Esophagus squamous epithelium (tissue), 5 donors: ENCODE measurements around the gene SLC12A4. TPM values are rescaled to one million over a fixed set of nuclear protein-coding genes. Genes with fewer than 3 reads are reported as not detected.

Source experiments
- DNase-seq: peaks from one replicate; lab custom pipeline; 2025; lab: John Stamatoyannopoulos, UW
- H3K27ac ChIP-seq, 4 donors: fragments of 200-600 bp; sonication (generic); one replicate each; pipeline ENCODE4 v1.5.1; 2016 to 2019; ENCODE audit warnings: mild to moderate bottlenecking in 1 of 4
- H3K27me3 ChIP-seq, 4 donors: fragments of 200-600 bp; sonication (generic); 1 replicate in 3 of 4; 2 replicates in 1 of 4; pipeline versions ENCODE4 v1.5.1 to v1.6.0; 2017 to 2021; ENCODE audit warnings: antibody characterized with exemption in 1 of 4
- H3K36me3 ChIP-seq, 3 donors: fragments of 200-600 bp; sonication (generic); one replicate each; pipeline ENCODE4 v1.5.1; 2016 to 2019
- H3K4me1 ChIP-seq, 3 donors: fragments of 200-600 bp; sonication (generic); one replicate each; pipeline ENCODE4 v1.5.1; 2017 to 2019
- H3K4me3 ChIP-seq, 4 donors: fragments of 200-600 bp; sonication (generic); 1 replicate in 3 of 4; 2 replicates in 1 of 4; pipeline ENCODE4 v1.5.1; 2016 to 2019; ENCODE audit warnings: mild to moderate bottlenecking in 2 of 4, moderate library complexity in 1 of 4
- H3K9me3 ChIP-seq, 3 donors: fragments of 200-600 bp; sonication (generic); one replicate each; pipeline ENCODE4 v1.5.1; 2016 to 2019
- CTCF ChIP-seq, 6 experiments: fragments of 450-650 bp in 4 of 6; fragments of 200-600 bp in 2 of 6; sonication (generic) in 2 of 6; IDR thresholded peaks; one replicate each; pipeline ENCODE4 v1.5.1; 2016 to 2019; ENCODE audit warnings: antibody characterized with exemption in 6 of 6, mild to moderate bottlenecking in 4 of 6, moderate library complexity in 4 of 6
- POLR2A ChIP-seq, 4 donors: fragments of 450-650 bp; IDR thresholded peaks; one replicate each; pipeline ENCODE4 v1.6.1; 2017; ENCODE audit warnings: antibody characterized with exemption in 4 of 4, mild to moderate bottlenecking in 4 of 4, moderate library complexity in 3 of 4
- WGBS, 2 donors: methylation state at CpG; one replicate each; pipeline ENCODE4 v1.1.5; 2018; 5-methylcytosine and 5-hydroxymethylcytosine counted together
- intact Hi-C: fragments of 100-400 bp; cut with DNase I; formaldehyde crosslinking; loops from one replicate; pipeline ENCODE4 v1.15.0; 2022
- total RNA-seq, 4 donors: library from RNA; depleted of rRNA; stranded (reverse); fragments of >200 nt; gene quantifications; one replicate each; pipeline ENCODE4 v1.1.0, GENCODE V29; 2016
- donor health status: DM: yes; HTN: yes; CAD: no.

The SLC12A4 gene
- total RNA-seq, 4 donors from 2014 or later = 7.4 to 29.8 (median 18.2) TPM

- Histone ChIP-seq H3K4me1 (peaks cover 9 to 78% (median 17%) of the 10 kb centered on the region in 3 donors), H3K9me3 (no peaks in the 10 kb centered on the region), H3K27ac (peak overlapping the region in 2 of 4 donors; percentile 6 to 32), H3K36me3 (peaks cover 0 to 49% (median 5%) of the 10 kb centered on the region in 3 donors), H3K4me3 (no peak overlapping the region), H3K27me3 (no peaks in the 10 kb centered on the region)
- no peak for TF ChIP-seq POLR2A (IDR thresholded peaks at IDR 0.05)
- peak in 2 of 6 experiments; percentile 14 to 19 for TF ChIP-seq CTCF (IDR thresholded peaks at IDR 0.05)
- 30 to 61% methylated on average over 2 to 3 of the region's 8 CpGs for WGBS, 2 donors
- DNase-seq = no peak
- intact Hi-C loops = loop anchor here (5.0 kb wide), 1 partner anchor 40 kb away; the partner anchor contains the start of gene NRN1L
Measured at GRCh38 chr16:67922740-67923139, 45.7 kb downstream of the SLC12A4 start.

- intact Hi-C loops = loop anchor here (5.0 kb wide), 1 partner anchor 40 kb away; the partner anchor contains the start of gene NRN1L
- peak overlapping the region in 1 of 4 donors; percentile 32 for H3K27ac ChIP-seq
- TF ChIP-seq POLR2A (IDR thresholded peaks at IDR 0.05) (no peak), CTCF (IDR thresholded peaks at IDR 0.05) (no peak)
- WGBS, 2 donors = 50 to 64% methylated on average over 3 to 5 of the region's 5 CpGs
- peaks cover 0 to 49% (median under 1%) of the 10 kb centered on the region in 3 donors for H3K36me3 ChIP-seq
- H3K4me3 ChIP-seq = no peak overlapping the region
- no peaks in the 10 kb centered on the region for H3K27me3 ChIP-seq
- peaks cover 9 to 84% (median 21%) of the 10 kb centered on the region in 3 donors for H3K4me1 ChIP-seq
- DNase-seq = no peak
- H3K9me3 ChIP-seq = no peaks in the 10 kb centered on the region
Measured at GRCh38 chr16:67922221-67922620, 46.2 kb downstream of the SLC12A4 start.

GRCh38 chr16:67919622-67920221 is 48.7 kb downstream of the SLC12A4 start:
- intact Hi-C loops = loop anchor here (5.0 kb wide), 1 partner anchor 37 kb away; the partner anchor contains the start of gene NRN1L
- H3K27ac ChIP-seq = peak overlapping the region in 3 of 4 donors; percentile 12 to 34 (median 13)
- no peaks in the 10 kb centered on the region for H3K9me3 ChIP-seq
- H3K27me3 ChIP-seq = no peaks in the 10 kb centered on the region
- no peak for DNase-seq
- H3K4me1 ChIP-seq = peaks cover 9 to 82% (median 16%) of the 10 kb centered on the region in 3 donors
- TF ChIP-seq POLR2A (IDR thresholded peaks at IDR 0.05) = no peak
- TF ChIP-seq CTCF (IDR thresholded peaks at IDR 0.05) = peak in 1 of 6 experiments; percentile 10
- 75 to 82% methylated on average over 6 of the region's 6 CpGs for WGBS, 2 donors
- H3K36me3 ChIP-seq = peaks cover 0 to 65% (median 0%) of the 10 kb centered on the region in 3 donors
- H3K4me3 ChIP-seq = no peak overlapping the region

GRCh38 chr16:67917852-67918236 is 50.6 kb downstream of the SLC12A4 start:
- Histone ChIP-seq H3K27ac (peak overlapping the region in 2 of 4 donors; percentile 30 to 60), H3K4me1 (peaks cover 6 to 63% (median 13%) of the 10 kb centered on the region in 3 donors), H3K27me3 (no peaks in the 10 kb centered on the region), H3K36me3 (peaks cover 0 to 70% (median 0%) of the 10 kb centered on the region in 3 donors), H3K4me3 (no peak overlapping the region), H3K9me3 (no peaks in the 10 kb centered on the region)
- WGBS, 2 donors = 59 to 61% methylated on average over 4 of the region's 4 CpGs
- intact Hi-C loops = no loop called here
- DNase-seq = no peak
- TF ChIP-seq CTCF (IDR thresholded peaks at IDR 0.05) (no peak), POLR2A (IDR thresholded peaks at IDR 0.05) (no peak)

- Histone ChIP-seq H3K27me3 (no peaks in the 10 kb centered on the region), H3K36me3 (peaks cover 0 to 76% (median 0%) of the 10 kb centered on the region in 3 donors), H3K4me1 (peaks cover 6 to 57% (median 8%) of the 10 kb centered on the region in 3 donors), H3K27ac (peak overlapping the region in 2 of 4 donors; percentile 30 to 60), H3K4me3 (no peak overlapping the region), H3K9me3 (no peaks in the 10 kb centered on the region)
- WGBS, 2 donors = 68 to 71% methylated on average over 3 to 4 of the region's 6 CpGs
- DNase-seq = no peak
- intact Hi-C loops = no loop called here
- TF ChIP-seq POLR2A (IDR thresholded peaks at IDR 0.05) = no peak
- TF ChIP-seq CTCF (IDR thresholded peaks at IDR 0.05) = no peak
Measured at GRCh38 chr16:67917140-67917851, 51.1 kb downstream of the SLC12A4 start.
